Upper lobe of left lung (tissue), 4 donors: ENCODE data around the gene CCDC121.

Source experiments
- CTCF ChIP-seq, 6 experiments: fragments of 450-650 bp in 4 of 6; fragments of 200-600 bp in 2 of 6; sonication (generic) in 2 of 6; IDR thresholded peaks; one replicate each; pipeline ENCODE4 v1.5.1; 2016 to 2019; ENCODE audit warnings: antibody characterized with exemption in 6 of 6
- EP300 ChIP-seq, 4 donors: sonication (generic); formaldehyde crosslinking; IDR thresholded peaks; one replicate each; pipeline ENCODE4 v1.5.1; 2017; ENCODE audit warnings: antibody characterized with exemption in 4 of 4, control low read depth in 2 of 4
- POLR2A ChIP-seq, 4 donors: fragments of 450-650 bp; IDR thresholded peaks; one replicate each; pipeline ENCODE4 v1.5.1; 2016 to 2017; ENCODE audit warnings: antibody characterized with exemption in 4 of 4, mild to moderate bottlenecking in 2 of 4
- POLR2AphosphoS5 ChIP-seq, 2 donors: sonication (generic); formaldehyde crosslinking; IDR thresholded peaks; one replicate each; pipeline ENCODE4 v1.5.1; 2017; ENCODE audit warnings: antibody characterized with exemption in 2 of 2

GRCh38 chr2:27667446-27667845 is 38.6 kb upstream of the CCDC121 start:
- TF ChIP-seq POLR2AphosphoS5 (IDR thresholded peaks at IDR 0.05) (no peak), POLR2A (IDR thresholded peaks at IDR 0.05) (no peak), CTCF (IDR thresholded peaks at IDR 0.05) (no peak), EP300 (IDR thresholded peaks at IDR 0.05) (no peak)
